Measurements from ENCODE around the gene NCLN.
"Not testable (repeated sequence)": the region's sequence is repeated elsewhere in the genome, so short reads cannot be mapped to it uniquely, and the experiment has no call there.

NCLN gene

GRCh38 chr19:3213159-3213558 lies 27.4 kb downstream of the NCLN start:
- Histone ChIP-seq H3K9me2 (ENCODE audit: low read depth, low read length) (no peaks in the 10 kb centered on the region), H3K27ac (ENCODE audit: low read depth, low read length, poor library complexity, severe bottlenecking) (no peak overlapping the region), H3K4me2 (ENCODE audit: low read length) (no peak overlapping the region), H3K27me3 (ENCODE audit: insufficient read depth, low read length) (no peaks in the 10 kb centered on the region), H2AFZ (ENCODE audit: low read length) (no peak overlapping the region), H3K9me3 (ENCODE audit: low read length) (no peaks in the 10 kb centered on the region), H3K4me3 (ENCODE audit: low read depth, low read length, poor library complexity, severe bottlenecking) (no peak overlapping the region), H3K79me2 (ENCODE audit: insufficient read depth, low read length) (no peaks in the 10 kb centered on the region), H3K9ac (ENCODE audit: low read length) (no peak overlapping the region), H3K36me3 (ENCODE audit: insufficient read depth, low read length) (peaks cover 13% of the 10 kb centered on the region), H3F3A (ENCODE audit: insufficient read depth, low read length) (no peaks in the 10 kb centered on the region), H3K4me1 (ENCODE audit: insufficient read depth, low read length, severe bottlenecking) (peaks cover 8% of the 10 kb centered on the region), H4K20me1 (ENCODE audit: insufficient read depth, low read length) (no peaks in the 10 kb centered on the region)
- TF ChIP-seq EZH2 (IDR thresholded peaks at IDR 0.05; ENCODE audit: borderline replicate concordance, low read length) (no peak), CTCF (IDR thresholded peaks at IDR 0.05; ENCODE audit: low read length) (no peak)

GRCh38 chr19:3216874-3217273 lies 31.1 kb downstream of the NCLN start:
- H3K4me1 ChIP-seq (ENCODE audit: insufficient read depth, low read length, severe bottlenecking): peaks cover 8% of the 10 kb centered on the region
- H3K9ac ChIP-seq (ENCODE audit: low read length): no peak overlapping the region
- no peaks in the 10 kb centered on the region for H3K27me3 ChIP-seq (ENCODE audit: insufficient read depth, low read length)
- H3K9me3 ChIP-seq (ENCODE audit: low read length): no peaks in the 10 kb centered on the region
- no peak overlapping the region for H3K4me3 ChIP-seq (ENCODE audit: low read depth, low read length, poor library complexity, severe bottlenecking)
- H3K36me3 ChIP-seq (ENCODE audit: insufficient read depth, low read length): no peaks in the 10 kb centered on the region
- no peak overlapping the region for H2AFZ ChIP-seq (ENCODE audit: low read length)
- H3K9me2 ChIP-seq (ENCODE audit: low read depth, low read length): no peaks in the 10 kb centered on the region
- TF ChIP-seq CTCF (IDR thresholded peaks at IDR 0.05; ENCODE audit: low read length): no peak
- H3K79me2 ChIP-seq (ENCODE audit: insufficient read depth, low read length): no peaks in the 10 kb centered on the region
- H3K4me2 ChIP-seq (ENCODE audit: low read length): no peak overlapping the region
- no peaks in the 10 kb centered on the region for H4K20me1 ChIP-seq (ENCODE audit: insufficient read depth, low read length)
- H3F3A ChIP-seq (ENCODE audit: insufficient read depth, low read length): no peaks in the 10 kb centered on the region
- H3K27ac ChIP-seq (ENCODE audit: low read depth, low read length, poor library complexity, severe bottlenecking): no peak overlapping the region

GRCh38 chr19:3220576-3220975 lies 34.8 kb downstream of the NCLN start:
- H4K20me1 ChIP-seq (ENCODE audit: insufficient read depth, low read length): no peaks in the 10 kb centered on the region
- no peaks in the 10 kb centered on the region for H3K79me2 ChIP-seq (ENCODE audit: insufficient read depth, low read length)
- no peaks in the 10 kb centered on the region for H3K36me3 ChIP-seq (ENCODE audit: insufficient read depth, low read length)
- no peaks in the 10 kb centered on the region for H3F3A ChIP-seq (ENCODE audit: insufficient read depth, low read length)
- no peak overlapping the region for H2AFZ ChIP-seq (ENCODE audit: low read length)
- H3K27me3 ChIP-seq (ENCODE audit: insufficient read depth, low read length): no peaks in the 10 kb centered on the region
- H3K4me1 ChIP-seq (ENCODE audit: insufficient read depth, low read length, severe bottlenecking): no peaks in the 10 kb centered on the region
- no peaks in the 10 kb centered on the region for H3K9me3 ChIP-seq (ENCODE audit: low read length)
- no peak overlapping the region for H3K9ac ChIP-seq (ENCODE audit: low read length)
- H3K4me3 ChIP-seq (ENCODE audit: low read depth, low read length, poor library complexity, severe bottlenecking): no peak overlapping the region
- no peak for TF ChIP-seq CTCF (IDR thresholded peaks at IDR 0.05; ENCODE audit: low read length)
- TF ChIP-seq EZH2 (IDR thresholded peaks at IDR 0.05; ENCODE audit: borderline replicate concordance, low read length): no peak
- H3K4me2 ChIP-seq (ENCODE audit: low read length): no peak overlapping the region
- no peak overlapping the region for H3K27ac ChIP-seq (ENCODE audit: low read depth, low read length, poor library complexity, severe bottlenecking)
- no peaks in the 10 kb centered on the region for H3K9me2 ChIP-seq (ENCODE audit: low read depth, low read length)

GRCh38 chr19:3221576-3221975 lies 35.8 kb downstream of the NCLN start:
- not testable (repeated sequence) for H3K27me3 ChIP-seq (ENCODE audit: insufficient read depth, low read length); H3K9ac ChIP-seq (ENCODE audit: low read length); H3K4me2 ChIP-seq (ENCODE audit: low read length); H3K36me3 ChIP-seq (ENCODE audit: insufficient read depth, low read length); H3K79me2 ChIP-seq (ENCODE audit: insufficient read depth, low read length); H3K4me3 ChIP-seq (ENCODE audit: low read depth, low read length, poor library complexity, severe bottlenecking); H3K9me2 ChIP-seq (ENCODE audit: low read depth, low read length); H3F3A ChIP-seq (ENCODE audit: insufficient read depth, low read length); H3K9me3 ChIP-seq (ENCODE audit: low read length); H2AFZ ChIP-seq (ENCODE audit: low read length); H3K27ac ChIP-seq (ENCODE audit: low read depth, low read length, poor library complexity, severe bottlenecking); H4K20me1 ChIP-seq (ENCODE audit: insufficient read depth, low read length); H3K4me1 ChIP-seq (ENCODE audit: insufficient read depth, low read length, severe bottlenecking)
